A673 (cell line): ENCODE data around the gene WDR27.

Experiments
- CTCF ChIP-seq: fragments of 300-800, 200-600 bp; sonication (generic); conservative IDR thresholded peaks from 2 replicates; pipeline ENCODE4 v1.5.1; 2017; ENCODE audit warnings: low read depth, mild to moderate bottlenecking, antibody characterized with exemption, low read length, moderate library complexity, mixed read lengths
- EZH2 ChIP-seq: fragments of 200-600 bp; sonication (generic); IDR thresholded peaks from 2 replicates; pipeline ENCODE4 v1.6.1; 2017; ENCODE audit warnings: borderline replicate concordance, low read depth, mild to moderate bottlenecking, mixed read lengths, antibody characterized with exemption, low read length; ENCODE audit not compliant: poor library complexity, severe bottlenecking

- TF ChIP-seq CTCF (no peak), EZH2 (no peak)
Observed at GRCh38 chr6:169640983-169641382, 60.8 kb downstream of the WDR27 start.
